Fibroblast of skin of back (primary cell): ENCODE results near the gene IQGAP2.
"Not testable (repeated sequence)": the region's sequence is repeated elsewhere in the genome, so short reads cannot be mapped to it uniquely, and the experiment has no call there.

Experiments used
- DNase-seq: peaks from one replicate; pipeline ENCODE4 v3.0.0-alpha.2; 2013

The IQGAP2 gene

DNA sequence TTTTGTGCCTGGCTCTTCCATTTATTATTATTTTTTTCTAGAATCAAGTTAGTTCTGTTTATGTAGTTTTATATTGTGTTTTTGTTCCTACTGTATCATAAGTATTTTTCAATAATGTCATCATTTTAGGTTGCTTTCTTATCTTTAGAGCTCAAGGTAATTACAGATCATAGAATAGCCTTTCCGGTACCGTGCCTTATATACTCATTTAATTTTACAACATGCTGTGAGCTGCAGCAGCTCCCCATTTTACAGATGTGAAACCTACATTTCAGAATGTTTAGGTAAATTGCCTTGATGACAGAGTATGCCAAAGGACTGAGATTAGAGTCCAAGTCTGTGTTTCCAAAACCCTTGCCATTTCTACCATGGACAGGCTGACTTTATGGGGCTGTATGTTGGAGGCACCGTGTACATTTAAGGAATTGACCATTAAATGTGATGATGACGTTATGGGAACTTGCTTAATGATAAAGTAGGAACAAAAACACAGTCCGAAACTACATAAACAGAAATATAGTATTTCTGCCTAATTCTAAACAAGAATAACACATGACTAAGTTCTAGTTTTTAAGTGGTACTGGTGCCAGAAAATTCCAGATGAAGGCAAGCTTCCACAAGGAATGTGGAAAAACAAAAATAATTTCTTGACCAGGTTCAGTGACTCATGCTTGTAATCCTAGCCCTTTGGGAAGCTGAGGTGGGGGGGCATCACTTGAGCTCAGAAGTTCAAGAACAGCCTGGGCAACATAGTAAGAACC lies 97.7 kb downstream of the IQGAP2 start:
- DNase-seq = peak; percentile 80

DNA sequence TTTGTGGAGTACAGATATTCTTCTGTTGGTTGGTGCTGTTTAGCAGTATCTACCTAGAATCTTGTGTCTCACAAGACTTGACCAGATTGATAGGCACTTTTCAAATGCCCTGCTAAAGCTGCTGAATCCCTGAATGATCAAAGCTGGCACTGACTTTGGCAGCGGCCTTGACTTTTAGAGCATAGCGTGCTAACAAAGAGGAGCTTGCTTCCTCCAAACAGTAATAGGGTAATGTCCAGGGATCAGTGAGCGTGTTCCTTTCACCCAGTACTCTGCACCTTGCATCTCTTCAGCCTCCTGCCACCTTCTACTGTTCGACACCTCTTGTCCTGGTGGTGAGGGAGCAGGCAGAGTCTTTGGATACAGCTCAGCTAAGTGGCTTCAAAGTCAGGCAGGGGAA lies 100.8 kb downstream of the IQGAP2 start:
- DNase-seq = no peak

DNA sequence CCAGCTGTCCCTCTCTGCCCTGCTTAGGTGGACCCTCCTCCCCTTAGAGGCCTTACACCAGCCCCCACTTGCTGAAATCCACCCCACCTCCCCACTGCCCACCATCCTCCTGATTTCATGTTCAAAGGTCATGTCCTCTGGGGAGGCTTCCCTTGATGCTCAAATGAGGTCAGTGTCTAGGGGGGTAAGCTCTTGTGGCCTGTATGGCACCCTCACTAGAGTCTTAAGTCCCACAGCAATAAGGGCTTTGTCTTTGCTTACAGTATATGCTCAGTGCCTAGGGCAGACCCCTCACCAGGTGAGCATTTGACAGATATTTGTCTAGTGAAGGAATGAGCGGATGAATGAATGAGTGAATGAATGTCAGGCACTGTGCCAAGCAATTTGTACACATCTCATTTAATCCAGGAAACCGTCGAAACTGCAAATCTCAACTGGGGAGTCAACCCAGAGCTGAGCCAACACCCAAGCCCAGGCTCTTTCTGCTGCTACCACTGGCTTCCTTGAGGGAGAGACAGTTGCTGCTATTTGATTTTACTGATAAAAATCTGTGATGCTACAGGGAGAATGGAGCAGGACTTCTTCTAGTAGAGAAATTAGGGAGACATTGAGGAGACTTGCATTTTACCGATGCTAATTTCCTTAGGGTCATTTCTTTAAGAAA lies 101.9 kb downstream of the IQGAP2 start:
- DNase-seq = no peak

DNA sequence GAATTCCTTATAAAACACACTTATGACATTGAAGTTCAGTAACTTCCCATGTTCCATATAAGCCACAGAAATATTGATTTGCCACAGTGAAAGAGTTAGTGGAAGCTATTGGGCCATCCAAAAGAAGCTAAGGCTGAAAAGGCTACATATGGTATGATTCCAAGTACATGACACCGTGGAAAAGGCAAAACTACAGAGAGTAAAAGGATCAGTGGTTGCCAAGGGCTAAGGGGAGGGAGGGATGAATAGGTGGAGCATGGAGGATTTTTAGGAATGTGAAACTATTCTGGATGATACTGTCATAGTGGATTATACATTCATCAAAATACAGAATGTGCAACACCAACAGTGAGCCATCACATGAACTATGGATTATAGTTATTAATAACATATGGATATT lies 110.4 kb downstream of the IQGAP2 start:
- peak; percentile 18 for DNase-seq

DNA sequence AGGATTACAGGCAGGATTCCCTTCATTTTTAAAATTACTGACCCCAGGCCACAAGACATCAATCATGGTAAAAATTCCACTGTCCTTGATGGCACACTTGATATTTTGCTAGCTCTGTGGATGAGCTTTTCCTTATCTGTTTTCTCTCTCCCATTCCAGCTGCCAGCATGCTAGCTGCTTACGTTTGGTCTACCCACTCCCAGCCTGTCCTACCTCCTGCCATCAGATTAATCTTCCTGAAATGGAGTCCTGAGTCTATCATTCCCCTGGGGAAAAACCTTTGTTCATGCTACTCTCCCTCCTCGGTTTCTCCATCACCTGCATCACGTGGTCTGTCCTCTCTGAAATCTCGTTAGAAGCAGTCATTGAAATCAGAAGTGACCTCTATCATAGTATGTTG lies 111.2 kb downstream of the IQGAP2 start:
- DNase-seq = no peak

DNA sequence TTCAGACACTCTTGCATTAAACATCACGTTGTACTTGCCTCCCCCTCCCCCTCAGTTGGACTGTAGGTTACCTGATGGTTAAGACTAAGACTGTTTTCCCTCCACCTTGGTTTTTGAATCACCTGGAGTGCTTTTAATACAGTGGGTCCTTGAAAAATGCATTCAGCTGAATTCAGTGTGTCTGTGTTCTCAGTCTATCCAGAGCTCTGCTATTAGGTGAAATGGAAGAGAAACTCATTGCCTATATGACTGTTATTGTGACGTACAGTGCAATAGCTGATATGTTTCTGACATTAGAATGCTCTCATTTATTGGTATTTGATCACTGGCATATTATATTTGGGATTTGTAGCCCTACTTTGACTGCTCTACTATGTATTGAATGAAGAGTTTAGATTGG lies 111.6 kb downstream of the IQGAP2 start:
- no peak for DNase-seq

DNA sequence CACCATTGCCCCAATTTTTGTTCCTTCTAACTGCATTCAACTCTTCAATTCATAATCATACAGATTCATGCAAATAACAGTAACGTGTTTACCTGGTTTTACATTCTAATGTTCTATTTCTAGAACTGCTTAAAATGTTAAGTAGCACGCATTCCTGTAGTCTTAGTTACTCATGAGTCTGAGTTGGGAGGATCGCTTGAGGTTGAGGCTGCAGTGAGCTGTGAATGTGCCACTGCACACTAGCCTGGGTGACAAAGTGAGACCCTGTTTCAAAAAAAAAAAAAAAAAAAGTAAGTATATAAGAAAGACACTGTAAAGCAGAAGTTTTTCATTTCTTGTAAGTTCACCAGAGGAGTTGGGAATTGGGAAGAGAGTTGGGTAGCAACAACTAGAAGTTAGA lies 114.2 kb downstream of the IQGAP2 start:
- no peak for DNase-seq

DNA sequence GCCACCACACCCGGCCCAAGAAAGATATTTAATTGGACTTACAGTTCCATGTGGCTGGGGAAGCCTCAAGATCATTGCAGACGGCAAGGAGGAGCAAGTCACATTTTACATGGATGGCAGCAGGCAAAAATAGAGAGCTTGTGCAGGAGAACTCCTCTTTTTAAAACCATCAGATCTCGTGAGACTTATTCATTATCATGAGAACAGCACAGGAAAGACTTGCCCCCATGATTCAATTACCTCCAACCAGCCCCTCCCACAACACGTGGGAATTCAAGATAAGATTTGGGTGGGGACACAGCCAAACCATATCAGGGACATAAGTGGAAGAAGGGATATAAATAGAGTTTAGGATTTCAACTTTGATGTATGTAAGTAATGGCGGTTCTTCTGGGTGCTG lies 115.2 kb downstream of the IQGAP2 start:
- not testable (repeated sequence) for DNase-seq

DNA sequence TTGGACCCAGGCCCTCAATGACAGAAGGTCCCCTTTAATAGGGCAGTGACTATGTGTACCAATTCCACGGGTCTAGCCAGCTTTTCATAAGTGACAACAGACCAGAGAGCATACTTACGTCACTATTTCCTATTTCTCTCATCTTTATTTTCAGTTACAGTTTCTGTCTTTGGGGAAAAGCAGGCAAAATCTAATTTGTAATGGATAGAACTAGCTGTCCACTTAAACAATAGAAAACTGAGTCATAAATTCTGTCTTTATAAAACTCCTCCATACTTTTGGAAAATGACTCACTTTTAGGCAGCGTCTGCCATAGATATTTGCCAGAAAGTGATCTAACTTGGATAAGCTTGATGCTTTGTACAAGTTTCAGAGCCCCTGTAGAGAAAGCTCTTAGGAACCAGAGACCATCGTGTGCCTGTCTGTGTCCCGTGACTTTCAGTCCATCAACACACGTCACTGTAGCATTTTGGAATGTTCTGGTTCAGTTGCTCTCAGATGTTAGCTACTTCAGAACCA lies 118.2 kb downstream of the IQGAP2 start:
- peak; percentile 78 for DNase-seq

DNA sequence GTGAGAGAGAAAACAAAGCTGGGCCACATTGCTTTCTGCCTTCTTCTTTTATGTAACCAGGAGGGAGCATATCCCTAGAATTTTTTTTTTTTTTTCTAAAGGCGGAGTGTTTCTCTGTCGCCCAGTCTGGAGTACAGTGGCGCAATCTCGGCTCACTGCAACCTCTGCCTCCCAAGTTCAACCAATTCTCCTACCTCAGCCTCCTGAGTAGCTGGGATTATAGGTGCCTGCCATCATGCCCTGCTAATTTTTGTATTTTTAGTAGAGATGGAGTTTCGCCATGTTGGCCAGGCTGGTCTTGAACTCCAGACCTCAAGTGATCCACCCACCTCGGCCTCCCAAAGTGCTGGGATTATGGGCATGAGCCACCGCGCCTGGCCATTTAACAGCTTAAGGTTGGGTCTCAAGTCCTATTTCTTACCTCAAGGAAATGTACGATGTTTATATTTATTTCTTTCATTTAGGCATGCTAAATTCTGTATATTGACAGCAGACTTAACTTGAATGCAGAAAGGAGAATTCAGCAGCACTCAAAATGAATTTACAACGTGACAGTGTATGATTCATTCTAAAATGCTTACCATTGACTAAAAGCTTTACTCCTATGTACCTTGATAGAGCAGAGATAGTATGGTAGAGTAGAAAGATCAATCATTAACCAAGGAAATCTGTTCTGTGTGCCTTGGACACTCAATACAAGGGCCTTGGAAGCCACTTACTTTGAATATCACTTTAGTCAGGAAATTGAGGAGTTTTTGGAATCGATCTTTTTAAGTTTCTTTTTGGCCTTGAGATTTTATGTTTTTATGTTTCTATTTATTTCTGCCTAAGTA lies 119.2 kb downstream of the IQGAP2 start:
- DNase-seq = no peak

DNA sequence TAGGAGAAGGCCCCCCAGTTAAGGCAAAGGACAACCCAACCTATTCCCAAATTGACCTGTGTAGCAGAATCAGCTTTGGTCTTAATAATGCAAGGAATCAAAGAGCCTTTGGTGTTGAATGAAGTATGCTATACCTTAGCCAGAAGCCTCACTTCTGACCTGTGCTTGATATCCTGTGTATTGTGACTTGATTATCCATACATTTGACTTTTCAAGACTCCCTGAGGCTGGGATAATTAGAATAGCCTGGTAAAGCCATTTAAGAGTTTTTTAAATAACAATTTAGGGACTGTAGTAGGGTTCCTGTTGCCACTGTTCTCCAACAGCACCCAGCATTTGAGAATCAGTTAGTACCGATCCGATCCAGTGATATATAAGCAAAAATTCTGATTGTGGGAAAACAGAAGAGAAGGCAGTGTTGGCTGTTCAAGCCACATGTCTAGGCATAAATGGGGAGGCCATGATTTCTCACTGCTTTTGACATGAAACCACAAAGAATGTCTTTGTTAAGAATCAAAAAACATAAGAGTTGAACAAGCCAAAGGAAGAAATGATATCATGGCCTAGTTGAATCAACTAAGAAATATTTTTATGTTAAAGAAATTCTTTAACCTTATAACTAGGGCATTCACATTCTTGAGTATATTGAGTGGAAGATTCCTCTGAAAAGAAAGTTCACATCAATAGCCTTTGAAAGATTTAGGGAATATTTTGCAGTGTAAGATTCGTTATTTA lies 121.2 kb downstream of the IQGAP2 start:
- DNase-seq = peak; percentile 57

DNA sequence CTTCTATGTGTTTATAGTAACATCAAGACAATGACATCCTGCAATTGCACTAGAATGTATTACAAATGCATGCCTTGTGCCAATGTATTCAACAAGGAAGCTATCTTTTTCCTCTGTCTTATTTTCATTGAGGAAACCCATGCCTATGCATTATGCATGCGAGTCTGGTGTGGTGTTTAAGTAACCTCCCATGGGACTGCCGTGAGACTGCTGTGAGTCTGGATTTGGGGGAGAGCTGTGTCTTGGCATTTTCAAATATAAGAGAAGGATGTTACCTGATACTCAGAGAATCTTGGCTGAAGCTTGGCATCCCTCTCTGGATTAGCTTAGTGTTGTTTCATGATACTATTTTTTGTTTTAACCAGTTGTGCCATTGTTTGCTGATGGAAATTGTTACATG lies 121.8 kb downstream of the IQGAP2 start:
- DNase-seq = peak; percentile 85

DNA sequence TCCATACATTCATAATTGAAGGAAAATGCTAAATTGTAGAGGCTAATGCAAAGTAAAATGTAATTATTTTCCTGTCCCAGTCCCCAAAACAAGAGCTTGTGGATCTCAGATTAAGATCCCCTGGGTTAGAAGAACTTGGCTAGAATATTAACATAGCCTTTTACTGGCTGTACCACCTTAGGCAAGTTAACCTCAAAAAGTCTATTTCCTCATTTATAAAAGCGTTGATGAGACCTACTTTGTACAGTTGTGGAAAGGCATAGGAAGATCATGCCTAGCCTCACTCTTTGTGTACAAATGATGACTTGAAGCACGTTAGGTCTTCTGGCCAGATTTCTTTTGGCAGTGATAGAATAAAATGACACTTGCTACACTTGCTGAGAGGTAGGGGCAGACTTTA lies 122.9 kb downstream of the IQGAP2 start:
- no peak for DNase-seq

DNA sequence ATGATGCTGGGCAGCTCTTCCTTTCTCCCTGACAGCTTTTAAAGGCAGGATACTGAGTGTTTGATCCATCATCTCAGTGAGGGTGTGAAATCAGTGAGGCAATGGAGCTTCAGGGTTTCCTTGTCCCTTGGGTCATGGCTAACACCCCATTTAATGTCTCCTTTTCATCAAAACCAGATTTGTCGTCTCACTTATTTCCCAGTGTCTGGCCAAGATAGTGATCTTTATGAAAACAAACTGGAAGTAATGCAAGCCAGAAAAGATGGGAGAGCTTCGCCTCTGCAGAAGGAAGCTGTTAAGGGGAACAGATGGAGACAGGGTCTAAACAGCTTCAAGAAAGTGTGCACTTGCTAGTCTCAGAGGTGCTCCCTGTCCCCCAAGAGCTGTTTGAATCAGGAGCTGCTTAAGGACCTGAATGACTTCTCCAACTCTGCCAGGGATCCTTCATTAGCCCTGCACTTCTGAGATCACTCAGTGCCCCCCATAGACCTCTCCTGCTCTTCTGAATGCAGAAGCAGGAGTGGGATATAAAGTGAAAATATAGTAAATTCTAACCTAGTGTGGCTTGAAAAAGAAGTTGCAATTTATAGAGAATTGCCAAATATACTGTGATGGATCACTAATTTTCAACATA lies 124.0 kb downstream of the IQGAP2 start:
- DNase-seq = peak; percentile 8

DNA sequence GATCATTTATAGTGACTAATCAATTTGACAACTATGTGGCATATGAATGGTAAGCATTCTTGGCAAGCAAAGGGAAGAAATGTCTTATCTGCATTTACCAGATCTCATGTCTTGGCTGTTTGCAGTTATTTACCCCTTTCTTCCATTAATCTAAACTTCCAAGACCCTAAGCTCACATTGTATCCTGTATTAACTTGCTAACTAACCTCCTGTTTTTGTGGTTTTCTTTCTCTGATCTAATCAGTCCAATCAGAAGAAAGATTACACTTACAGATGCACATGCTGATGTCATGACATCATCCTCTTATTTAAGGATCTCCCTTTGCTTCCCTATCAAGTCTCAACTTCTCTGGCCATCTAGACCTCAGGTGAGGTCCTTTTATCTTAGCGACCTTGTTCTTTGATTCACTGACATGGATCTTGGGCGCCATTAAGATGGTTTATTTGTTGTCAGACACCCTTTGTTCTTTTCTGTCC lies 124.6 kb downstream of the IQGAP2 start:
- peak; percentile 41 for DNase-seq

DNA sequence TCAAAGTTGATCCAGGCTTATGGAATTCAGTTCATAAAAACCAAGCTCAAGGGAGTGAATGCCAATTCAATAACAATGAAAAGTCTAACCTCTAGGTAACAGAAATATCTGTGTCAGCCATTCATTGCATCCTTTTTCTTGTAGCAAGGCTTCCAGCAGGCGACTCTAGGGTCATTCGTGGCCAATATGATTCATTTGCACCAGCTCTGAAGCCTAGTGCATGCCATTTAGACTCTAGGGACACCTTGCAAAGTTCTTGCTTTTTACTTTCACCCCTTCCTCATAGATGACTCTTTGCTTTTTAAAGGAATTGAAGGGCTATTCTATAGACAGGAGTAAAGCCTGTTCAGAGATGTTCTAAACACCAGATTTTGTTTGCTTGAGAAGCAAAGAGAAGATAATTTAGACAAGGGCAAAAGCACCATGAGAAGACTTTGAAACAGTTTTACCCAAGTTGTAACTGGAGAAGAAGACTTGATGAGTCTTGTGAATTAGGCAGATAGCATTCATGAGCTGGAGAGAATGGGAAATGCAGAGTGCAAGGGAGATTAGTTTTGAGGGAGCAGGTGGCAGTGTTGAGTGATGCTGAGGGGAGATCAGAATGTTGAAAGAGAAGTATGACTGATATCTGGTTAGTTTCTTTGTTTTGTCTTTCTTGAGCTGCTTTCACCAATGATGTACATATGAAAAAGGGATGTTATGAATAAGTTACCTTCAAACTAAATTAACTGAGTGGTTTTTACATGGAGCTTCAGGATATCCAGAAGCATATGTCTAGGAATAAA lies 125.7 kb downstream of the IQGAP2 start:
- DNase-seq = no peak

DNA sequence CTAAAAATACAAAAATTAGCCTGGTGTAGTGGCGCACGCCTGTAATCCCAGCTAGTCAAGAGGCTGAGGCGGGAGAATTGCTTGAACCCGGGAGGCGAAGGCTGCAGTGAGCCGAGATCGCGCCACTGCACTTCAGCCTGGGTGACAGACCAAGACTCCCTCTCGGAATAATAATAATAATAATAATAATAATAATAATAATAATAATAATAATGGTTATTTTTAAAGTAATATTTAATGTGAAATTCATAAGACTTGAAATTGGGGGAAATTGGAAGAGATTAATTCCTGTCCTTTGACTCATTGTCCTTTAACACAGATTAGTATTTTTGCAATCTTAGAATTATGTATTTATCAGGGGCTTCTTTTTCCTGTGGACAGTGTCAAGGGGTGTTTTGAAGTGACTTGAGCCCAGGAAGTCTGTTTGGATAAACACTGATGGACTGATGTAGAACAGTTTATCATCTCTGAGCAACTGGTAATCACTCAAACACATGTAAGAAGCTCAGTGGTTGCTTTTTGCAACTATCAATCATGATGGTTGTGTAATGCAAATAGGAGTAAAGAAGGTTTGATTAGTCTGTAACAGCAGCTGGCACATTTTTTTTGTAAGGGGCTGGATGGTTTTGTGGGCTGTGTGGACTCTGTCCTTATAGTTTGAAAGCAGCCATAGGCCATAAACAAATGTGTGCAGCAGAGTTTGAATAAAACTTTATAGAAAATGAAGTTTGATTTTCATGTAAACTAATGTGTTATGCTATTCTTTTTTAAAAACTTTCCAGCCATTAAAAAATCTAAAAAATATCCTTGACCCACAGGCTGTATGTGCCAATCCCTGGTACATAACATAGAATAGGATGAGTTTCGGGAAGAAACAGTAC lies 126.6 kb downstream of the IQGAP2 start:
- no peak for DNase-seq

DNA sequence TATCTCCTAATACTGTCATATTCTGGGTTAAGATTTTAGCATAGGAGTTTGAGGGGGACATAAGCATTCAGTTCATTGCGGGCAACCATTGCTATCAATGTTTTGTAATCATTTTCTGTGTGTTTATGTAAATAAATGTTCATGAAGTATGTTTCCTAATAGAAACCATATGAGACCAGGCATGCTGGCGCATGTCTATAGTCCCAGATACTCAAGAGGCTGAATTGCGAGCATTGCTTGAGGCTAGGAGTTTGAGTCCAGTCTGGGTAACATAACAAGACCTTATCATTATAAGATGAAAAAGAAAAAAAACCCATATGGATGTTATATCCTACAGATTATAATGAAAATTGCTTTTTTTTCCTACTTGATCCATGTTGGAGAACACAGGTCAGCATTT lies 129.0 kb downstream of the IQGAP2 start:
- no peak for DNase-seq

DNA sequence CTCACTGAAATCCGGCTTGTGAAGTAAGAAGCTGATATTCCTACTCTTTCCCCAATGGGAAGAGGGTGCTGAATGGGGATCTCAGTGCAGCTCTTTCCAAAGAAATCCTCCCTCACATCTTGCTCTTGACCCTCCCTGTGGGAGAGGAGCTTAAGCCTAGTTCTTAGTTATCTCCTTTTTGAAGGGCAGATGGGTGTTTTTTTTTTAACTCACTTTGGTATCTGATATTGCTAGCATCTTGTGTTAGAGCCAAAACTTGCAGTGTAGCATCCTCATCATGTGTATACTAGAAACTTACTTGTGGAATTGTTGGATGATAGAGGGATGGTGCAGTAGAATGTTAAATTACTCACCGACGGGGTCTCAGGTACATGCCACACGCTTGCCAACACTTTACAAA lies 129.9 kb downstream of the IQGAP2 start:
- no peak for DNase-seq

DNA sequence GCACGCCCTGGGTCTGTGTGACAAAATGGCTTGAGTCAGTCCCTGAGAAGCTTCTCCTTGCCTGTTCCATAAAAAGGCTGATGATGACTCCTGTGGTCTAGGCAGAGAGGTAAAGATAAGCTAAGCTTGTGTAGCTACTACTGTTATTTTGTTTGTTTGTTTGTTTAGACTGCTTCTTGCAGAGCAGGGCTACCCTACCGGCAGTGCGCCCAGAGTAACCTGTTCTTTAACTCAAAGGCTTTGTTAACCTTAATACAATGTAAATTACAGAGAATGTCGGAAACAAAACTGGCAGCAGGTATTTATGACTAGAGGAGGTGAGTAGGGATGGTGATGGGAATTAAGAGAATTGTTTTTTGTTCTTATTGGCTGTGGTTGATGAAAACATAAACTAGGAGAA lies 132.5 kb downstream of the IQGAP2 start:
- no peak for DNase-seq
